Measurements from ENCODE around the gene FEN1.

FEN1 gene

GRCh38 chr11:61792310-61793082 lies at the start of gene FEN1, which contains the start of gene TMEM258:
Gene FEN1, plus strand, starts transcription at chr11:61792911. Its CDS starts 2,451 bp downstream, at chr11:61795362.
Gene TMEM258, minus strand, starts transcription at chr11:61792599. Its CDS starts 41 bp downstream, at chr11:61792558.
- TF ChIP-seq CTCF (conservative IDR thresholded peaks at IDR 0.05): no peak
- peak within 1 kb of the TSS; percentile 99 for H3K27ac ChIP-seq

- no peak for TF ChIP-seq CTCF (conservative IDR thresholded peaks at IDR 0.05)
- no peak overlapping the region for H3K27ac ChIP-seq
Measured at GRCh38 chr11:61743486-61744095, 49.1 kb upstream of the FEN1 start.

- TF ChIP-seq CTCF (conservative IDR thresholded peaks at IDR 0.05): no peak
- no peak overlapping the region for H3K27ac ChIP-seq
Measured at GRCh38 chr11:61744181-61744580, 48.5 kb upstream of the FEN1 start.

- no peak overlapping the region for H3K27ac ChIP-seq
- TF ChIP-seq CTCF (conservative IDR thresholded peaks at IDR 0.05): no peak
Measured at GRCh38 chr11:61744609-61745156, 48.0 kb upstream of the FEN1 start.

- TF ChIP-seq CTCF (conservative IDR thresholded peaks at IDR 0.05): no peak
- no peak overlapping the region for H3K27ac ChIP-seq
Measured at GRCh38 chr11:61745781-61746441, 46.8 kb upstream of the FEN1 start.

- no peak for TF ChIP-seq CTCF (conservative IDR thresholded peaks at IDR 0.05)
Measured at GRCh38 chr11:61746442-61747191, 46.1 kb upstream of the FEN1 start.

More at GRCh38 chr11:61746442-61747191, 46.1 kb upstream of the FEN1 start:
- no peak overlapping the region for H3K27ac ChIP-seq

Data from VCaP (cell line).